Neuronal stem cell (in vitro differentiated cells): ENCODE results near the gene RALGPS1.

ENCODE experiments used
- DNase-seq: peaks from one replicate; pipeline ENCODE4 v3.0.0-alpha.2; 2013; ENCODE audit warnings: low spot score
- H2AFZ ChIP-seq: one replicate; pipeline ENCODE4 v1.6.1; 2013; ENCODE audit warnings: mild to moderate bottlenecking, low read length, inconsistent platforms
- H2AK5ac ChIP-seq: 2 replicates; pipeline ENCODE4 v1.6.1; 2013; ENCODE audit warnings: low read depth, mild to moderate bottlenecking, inconsistent platforms, low read length, moderate library complexity, mixed read lengths
- H2BK120ac ChIP-seq: 2 replicates; pipeline ENCODE4 v1.6.1; 2013; ENCODE audit warnings: low read depth, mild to moderate bottlenecking, inconsistent platforms, low read length, moderate library complexity, mixed read lengths
- H2BK12ac ChIP-seq: one replicate; pipeline ENCODE4 v1.6.1; 2013; ENCODE audit warnings: low read length, inconsistent platforms
- H2BK15ac ChIP-seq: 2 replicates; pipeline ENCODE4 v1.6.1; 2013; ENCODE audit warnings: mild to moderate bottlenecking, low read length, inconsistent platforms, mixed read lengths
- H2BK5ac ChIP-seq: one replicate; pipeline ENCODE4 v1.6.1; 2013; ENCODE audit warnings: inconsistent platforms, mild to moderate bottlenecking, low read length, moderate library complexity
- H3K14ac ChIP-seq: one replicate; pipeline ENCODE4 v1.6.1; 2013; ENCODE audit warnings: low read length, inconsistent platforms
- H3K18ac ChIP-seq: 2 replicates; pipeline ENCODE4 v1.6.1; 2013; ENCODE audit warnings: low read length, inconsistent platforms
- H3K23ac ChIP-seq: 2 replicates; pipeline ENCODE4 v1.6.1; 2013; ENCODE audit warnings: low read depth, mild to moderate bottlenecking, mixed read lengths, low read length, inconsistent platforms; ENCODE audit not compliant: poor library complexity
- H3K27ac ChIP-seq: replicated peaks from 3 replicates; pipeline ENCODE4 v1.5.1; 2013; ENCODE audit warnings: low read length, inconsistent platforms
- H3K27me3 ChIP-seq, 3 experiments: 2 replicates each; pipeline ENCODE4 v1.6.1; 2013; ENCODE audit warnings: low read length in 3 of 3, mild to moderate bottlenecking in 2 of 3, inconsistent platforms in 1 of 3, low read depth in 1 of 3, mixed read lengths in 1 of 3, moderate library complexity in 1 of 3; ENCODE audit not compliant: control insufficient read depth in 3 of 3, insufficient read depth in 3 of 3
- H3K36me3 ChIP-seq, 2 donors: replicated peaks in 1 of 2; 2 replicates each; pipeline ENCODE4 v1.6.1; 2013; ENCODE audit warnings: low read length in 2 of 2; ENCODE audit not compliant: control insufficient read depth in 2 of 2, insufficient read depth in 2 of 2
- H3K4ac ChIP-seq: 2 replicates; pipeline ENCODE4 v1.6.1; 2013; ENCODE audit warnings: inconsistent platforms, mild to moderate bottlenecking, low read length, moderate library complexity
- H3K4me1 ChIP-seq, 2 donors: 1 replicate in 1 of 2; 2 replicates in 1 of 2; pipeline ENCODE4 v1.6.1; 2013; ENCODE audit warnings: low read length in 2 of 2, low read depth in 1 of 2; ENCODE audit not compliant: control insufficient read depth in 2 of 2, insufficient read depth in 1 of 2
- H3K4me2 ChIP-seq: one replicate; pipeline ENCODE4 v1.6.1; 2013; ENCODE audit warnings: mild to moderate bottlenecking, low read length, inconsistent platforms; ENCODE audit not compliant: insufficient read depth, poor library complexity, severe bottlenecking
- H3K4me3 ChIP-seq, 2 donors: 2 replicates each; pipeline ENCODE4 v1.5.1; 2013; ENCODE audit warnings: low read length in 2 of 2, mild to moderate bottlenecking in 2 of 2, inconsistent platforms in 1 of 2, moderate library complexity in 1 of 2
- H3K79me1 ChIP-seq: one replicate; pipeline ENCODE4 v1.6.1; 2013; ENCODE audit warnings: low read depth, mild to moderate bottlenecking, inconsistent platforms, low read length, moderate library complexity
- H3K9ac ChIP-seq: one replicate; pipeline ENCODE4 v1.6.1; 2013; ENCODE audit warnings: mild to moderate bottlenecking, low read depth, low read length, inconsistent platforms; ENCODE audit not compliant: poor library complexity
- H3K9me3 ChIP-seq, 2 donors: replicated peaks in 1 of 2; 2 replicates each; pipeline versions ENCODE3 to v1.6.1; 2013; ENCODE audit warnings: low read length in 2 of 2, mild to moderate bottlenecking in 2 of 2, inconsistent platforms in 1 of 2, low read depth in 1 of 2, mixed read lengths in 1 of 2, moderate library complexity in 1 of 2; ENCODE audit not compliant: control insufficient read depth in 2 of 2, insufficient read depth in 1 of 2
- H4K8ac ChIP-seq: one replicate; pipeline ENCODE4 v1.6.1; 2013; ENCODE audit warnings: low read depth, mild to moderate bottlenecking, inconsistent platforms, low read length, moderate library complexity
- H4K91ac ChIP-seq: one replicate; pipeline ENCODE4 v1.6.1; 2013; ENCODE audit warnings: low read length, low read depth, mild to moderate bottlenecking, inconsistent platforms; ENCODE audit not compliant: poor library complexity
- WGBS, 2 donors: extraction: QIAGEN DNeasy Blood & Tissue Kit; methylation state at CpG; one replicate each; pipeline ENCODE4 v1.1.7; 2013; ENCODE audit warnings: missing lambda C conversion rate in 2 of 2, mixed read lengths in 1 of 2; ENCODE audit not compliant: insufficient read length in 2 of 2, insufficient replicate concordance in 1 of 2; ENCODE audit errors: extremely low coverage in 2 of 2; 5-methylcytosine and 5-hydroxymethylcytosine counted together

The RALGPS1 gene

DNA sequence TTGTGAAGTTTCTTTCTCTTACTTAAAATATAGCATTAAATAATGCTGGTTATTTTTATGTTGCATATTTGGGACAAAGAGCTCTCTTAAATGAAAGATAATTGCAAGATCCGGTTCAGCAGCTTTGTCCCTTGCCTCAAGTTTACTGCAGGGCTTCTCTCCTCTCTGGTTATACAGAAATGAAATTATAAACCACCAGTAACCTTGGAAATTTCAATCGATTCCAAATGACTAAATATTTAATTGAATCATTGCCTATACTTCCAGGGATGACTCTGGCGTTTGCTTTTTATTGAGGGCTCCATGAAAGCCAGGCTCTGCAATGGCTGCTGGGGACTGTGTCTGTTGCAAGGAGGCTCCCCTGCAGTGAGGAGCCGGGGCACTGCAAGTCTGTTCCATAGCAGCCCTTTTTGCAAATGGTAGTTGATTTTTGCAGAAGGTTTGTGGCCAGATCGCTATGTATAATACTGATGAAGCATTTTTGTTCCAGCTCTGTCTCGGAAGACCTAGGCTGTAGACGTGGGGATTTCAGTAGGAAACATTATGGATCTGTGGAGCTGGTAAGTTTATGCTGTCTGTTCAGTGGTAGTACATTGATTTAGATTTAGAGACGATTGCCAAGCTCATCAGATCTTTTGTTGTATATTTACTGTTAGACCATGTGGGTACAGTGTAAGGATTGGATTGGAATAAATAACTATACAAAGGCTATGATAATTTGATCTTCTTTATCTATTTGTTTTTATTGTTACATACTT, 350.1 kb downstream of the RALGPS1 start, which contains the start of gene GARNL3:
GARNL3 (plus strand) TSS at position 313 of the 758 bp plus-strand sequence; CDS start at position 417, 104 bp downstream.
- H3K14ac ChIP-seq = no peak within 1 kb of the TSS
- H2BK5ac ChIP-seq = no peak within 1 kb of the TSS
- H2BK120ac ChIP-seq = no peak within 1 kb of the TSS
- H3K79me1 ChIP-seq = no peaks in the 10 kb centered on the region
- H3K27me3 ChIP-seq = no peaks in the 10 kb centered on the region
- WGBS, 2 donors = no CpG with 5 or more reads among the region's 8 CpGs
- no peak within 1 kb of the TSS for H3K4ac ChIP-seq
- H3K27ac ChIP-seq = no peak within 1 kb of the TSS
- H4K8ac ChIP-seq = no peak within 1 kb of the TSS
- H3K9ac ChIP-seq = no peak within 1 kb of the TSS
- H2BK12ac ChIP-seq = no peak within 1 kb of the TSS
- peak within 1 kb of the TSS in 1 of 2 donors; percentile 7 for H3K4me3 ChIP-seq
- no peak within 1 kb of the TSS for H3K4me2 ChIP-seq
- peak within 1 kb of the TSS; percentile 92 for H2AFZ ChIP-seq
- H3K36me3 ChIP-seq = no peaks in the 10 kb centered on the region
- H3K18ac ChIP-seq = no peak within 1 kb of the TSS
- H3K9me3 ChIP-seq = no peaks in the 10 kb centered on the region
- H3K23ac ChIP-seq = no peak within 1 kb of the TSS
- no peak within 1 kb of the TSS for H2BK15ac ChIP-seq
- H3K4me1 ChIP-seq = peaks cover 2 to 10% of the 10 kb centered on the region in 2 donors
- no peak for DNase-seq
- no peak within 1 kb of the TSS for H4K91ac ChIP-seq
- no peak within 1 kb of the TSS for H2AK5ac ChIP-seq

DNA sequence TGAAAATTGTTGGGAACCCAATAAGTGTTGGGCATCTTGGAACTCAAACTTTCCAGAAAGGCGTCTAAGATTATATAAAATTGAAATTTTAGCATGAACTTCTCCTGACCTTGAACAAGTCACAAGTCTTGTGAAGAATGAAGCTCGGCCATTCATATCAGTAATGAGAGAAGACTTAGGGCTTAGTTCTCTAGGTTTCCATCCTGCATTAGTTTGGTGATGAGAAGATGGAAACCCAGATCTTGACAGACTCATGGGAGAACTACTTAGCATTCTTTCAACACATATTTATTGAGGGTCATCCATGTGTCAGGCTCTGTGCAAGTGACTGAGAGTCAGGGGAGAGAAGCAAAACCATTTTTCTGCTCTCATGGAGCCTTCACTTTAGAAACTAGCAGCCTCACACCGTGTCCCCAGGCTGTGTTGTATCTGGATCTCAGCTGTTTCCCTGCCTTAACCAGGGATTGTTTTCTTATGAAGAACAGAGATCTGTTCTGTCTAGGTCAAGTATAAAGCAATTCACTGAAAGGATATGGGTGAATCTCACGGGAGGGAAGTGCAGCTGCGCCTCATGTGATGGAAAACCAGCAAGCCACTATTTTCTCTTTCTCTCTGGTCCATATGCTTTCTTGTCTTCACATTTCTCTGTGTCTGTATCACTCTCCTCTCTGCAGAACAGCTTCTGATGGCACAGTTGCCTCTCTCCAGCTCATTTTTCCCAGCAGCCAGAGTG, 353.4 kb downstream of the RALGPS1 start:
- Histone ChIP-seq H3K27me3 (no peaks in the 10 kb centered on the region), H3K79me1 (no peaks in the 10 kb centered on the region), H3K4me2 (no peak overlapping the region), H2BK5ac (no peak overlapping the region), H3K14ac (no peak overlapping the region), H3K18ac (no peak overlapping the region), H3K4ac (no peak overlapping the region), H3K9me3 (peaks cover 0 to 8% of the 10 kb centered on the region in 2 donors), H3K23ac (no peak overlapping the region), H2BK15ac (no peak overlapping the region), H4K8ac (no peak overlapping the region), H3K9ac (no peak overlapping the region), H4K91ac (no peak overlapping the region), H2BK120ac (no peak overlapping the region), H3K36me3 (no peaks in the 10 kb centered on the region), H3K27ac (no peak overlapping the region), H2AFZ (no peak overlapping the region), H2AK5ac (no peak overlapping the region), H3K4me1 (peaks cover 2 to 10% of the 10 kb centered on the region in 2 donors), H3K4me3 (no peak overlapping the region), H2BK12ac (no peak overlapping the region)
- DNase-seq = no peak
- whole genome bisulfite sequencing, 2 donors = no CpG with 5 or more reads among the region's 5 CpGs

DNA sequence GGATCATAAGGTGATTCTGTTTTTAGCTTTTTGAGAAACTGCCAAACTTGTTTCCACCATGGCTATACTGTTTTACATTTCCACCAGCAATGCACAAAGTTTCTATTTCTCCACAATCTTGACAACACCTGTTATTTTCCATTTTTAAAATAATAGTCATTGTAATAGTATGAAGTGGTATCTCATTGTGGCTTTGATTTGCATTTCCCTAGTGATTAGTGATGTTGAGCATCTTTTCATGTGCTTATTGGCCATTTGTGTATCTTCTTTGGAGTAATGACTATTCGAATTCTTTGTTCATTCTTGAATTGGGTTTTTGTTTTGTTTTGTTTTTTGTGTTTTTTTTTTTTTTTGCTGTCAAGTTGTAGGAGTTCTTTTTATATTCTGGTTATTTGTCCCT, 354.9 kb downstream of the RALGPS1 start:
- no peak overlapping the region for H2AFZ ChIP-seq
- no peak overlapping the region for H2AK5ac ChIP-seq
- no peak overlapping the region for H2BK5ac ChIP-seq
- H3K4me2 ChIP-seq = no peak overlapping the region
- no peak overlapping the region for H2BK15ac ChIP-seq
- H3K23ac ChIP-seq = no peak overlapping the region
- no peak overlapping the region for H3K4me3 ChIP-seq
- no peak overlapping the region for H3K27ac ChIP-seq
- WGBS, 2 donors = no CpG with 5 or more reads among the region's 1 CpG
- no peaks in the 10 kb centered on the region for H3K79me1 ChIP-seq
- H3K9me3 ChIP-seq = peaks cover 0 to 8% of the 10 kb centered on the region in 2 donors
- H2BK12ac ChIP-seq = no peak overlapping the region
- no peak overlapping the region for H3K14ac ChIP-seq
- no peak overlapping the region for H3K9ac ChIP-seq
- no peak for DNase-seq
- H2BK120ac ChIP-seq = no peak overlapping the region
- no peak overlapping the region for H3K18ac ChIP-seq
- no peaks in the 10 kb centered on the region for H3K36me3 ChIP-seq
- H3K27me3 ChIP-seq = no peaks in the 10 kb centered on the region
- H4K91ac ChIP-seq = no peak overlapping the region
- H3K4ac ChIP-seq = no peak overlapping the region
- peaks cover 2 to 7% of the 10 kb centered on the region in 2 donors for H3K4me1 ChIP-seq
- H4K8ac ChIP-seq = no peak overlapping the region
